SK-MEL-5 (cell line): ENCODE results near the gene FAH. TPM values are rescaled to one million over a fixed set of nuclear protein-coding genes. Genes with fewer than 3 reads are reported as not detected.
A peak's percentile ranks its signal among the peaks of the same experiment; 100 is the strongest.
"Not testable (repeated sequence)": the region's sequence is repeated elsewhere in the genome, so short reads cannot be mapped to it uniquely, and the experiment has no call there.

Experiments used
- DNase-seq: peaks from one replicate; pipeline ENCODE4 v3.0.0-alpha.2; 2016; ENCODE audit warnings: low read depth, low spot score
- in situ Hi-C: cut with HindIII; loops from 2 replicates; pipeline ENCODE4 v1.10.0; 2016; ENCODE audit warnings: low sequenced_read_pairs, high pct_unique_total_duplicates, low pct_unique_long_range_greater_than_20kb
- polyA plus RNA-seq, 2 experiments: library from polyadenylated mRNA; depleted of rRNA; stranded (reverse); fragments of >200 nt; gene quantifications; 2 replicates each; pipeline ENCODE4 v1.2.3, GENCODE V29; 2015
- total RNA-seq: library from RNA; depleted of rRNA; stranded (reverse); fragments of >200 nt; shearing (Covaris generic); gene quantifications from 2 replicates; pipeline ENCODE4 v1.2.3, GENCODE V29; 2014; rRNA removed

FAH gene
- total RNA-seq = 59.0 and 60.7 TPM in 2 replicates
- 40.2 and 44.7 TPM in 2 replicates for polyA plus RNA-seq (2015; cell fraction: cytosol; rRNA removed)
- polyA plus RNA-seq (2015; cell fraction: nucleus; rRNA removed) = 68.9 and 76.9 TPM in 2 replicates

- DNase-seq = peak; percentile 59
- in situ Hi-C loops = no loop called here
Measured at GRCh38 chr15:80152896-80153876, at the start of gene FAH. FAH (plus strand) TSS chr15:80152999; CDS start chr15:80153055, 56 bp downstream.

- in situ Hi-C loops = no loop called here
- no peak for DNase-seq
Measured at GRCh38 chr15:80105193-80105592, 47.6 kb upstream of the FAH start.

- no peak for DNase-seq
- in situ Hi-C loops = no loop called here
Measured at GRCh38 chr15:80105595-80105994, 47.2 kb upstream of the FAH start.

GRCh38 chr15:80106051-80106450 is 46.7 kb upstream of the FAH start:
- in situ Hi-C loops = no loop called here
- no peak for DNase-seq

DNA sequence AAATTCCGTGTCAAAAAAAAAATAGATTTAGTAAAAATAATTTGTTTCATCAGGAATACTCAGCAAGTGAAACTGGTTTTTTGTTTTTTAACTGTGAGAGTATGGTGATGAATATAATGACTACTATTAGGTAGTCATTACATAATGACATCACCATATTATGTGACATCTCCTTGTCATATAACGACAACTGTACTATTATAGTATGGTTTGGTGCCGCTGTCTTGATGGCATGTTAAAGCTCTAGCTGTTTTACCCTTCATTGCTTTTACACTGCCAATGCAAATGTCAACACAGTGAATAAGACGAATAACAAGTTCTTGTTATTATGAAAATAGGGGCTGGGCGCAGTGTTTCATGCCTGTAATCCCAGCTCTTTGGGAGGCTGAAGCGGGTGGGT is 45.6 kb upstream of the FAH start:
- DNase-seq = no peak
- in situ Hi-C loops = no loop called here

GRCh38 chr15:80107774-80108173 is 45.0 kb upstream of the FAH start:
- in situ Hi-C loops = no loop called here
- DNase-seq = no peak

GRCh38 chr15:80109388-80109787 is 43.4 kb upstream of the FAH start:
- DNase-seq = no peak
- in situ Hi-C loops = no loop called here

GRCh38 chr15:80110920-80111319 is 41.9 kb upstream of the FAH start:
- in situ Hi-C loops = no loop called here
- DNase-seq = no peak

DNA sequence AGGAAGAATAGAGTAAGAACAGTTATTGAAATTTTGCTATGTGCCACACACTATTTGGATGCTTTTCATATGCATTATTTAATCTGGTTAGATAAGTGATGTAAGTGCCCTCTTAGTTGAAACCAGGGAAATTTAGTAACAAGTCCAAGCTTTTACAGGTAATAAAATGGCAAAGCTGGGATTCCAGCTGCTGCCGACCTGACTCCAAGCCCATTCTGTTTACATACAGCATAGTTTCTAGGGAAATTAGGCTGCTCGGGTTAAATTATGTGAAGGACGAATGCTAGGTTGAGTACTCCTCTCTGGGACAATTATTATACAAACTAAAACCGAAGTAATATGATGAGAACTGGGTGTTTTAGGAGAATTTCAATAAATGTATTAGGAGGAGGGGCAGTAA is 38.7 kb upstream of the FAH start:
- no peak for DNase-seq
- in situ Hi-C loops = no loop called here

DNA sequence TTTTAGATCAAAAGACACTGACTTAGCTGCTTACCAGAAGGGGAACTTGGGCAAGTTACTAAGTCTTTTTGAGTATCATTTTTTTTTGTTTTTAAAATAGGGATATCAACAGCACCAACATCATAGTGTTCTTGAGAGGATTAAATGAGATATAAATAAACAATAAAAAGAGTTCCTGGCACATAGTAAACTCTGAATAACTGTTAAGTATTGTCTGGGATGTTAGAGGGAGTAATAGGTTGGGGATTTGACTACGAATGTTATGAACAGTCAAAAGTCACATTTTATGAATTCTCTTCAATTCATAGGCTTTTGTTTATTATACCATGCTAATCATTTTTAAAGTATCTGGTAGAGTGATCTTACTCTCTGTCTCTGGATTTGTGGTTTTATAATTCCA is 37.8 kb upstream of the FAH start:
- no peak for DNase-seq
- in situ Hi-C loops = no loop called here

GRCh38 chr15:80118956-80119355 is 33.8 kb upstream of the FAH start:
- no peak for DNase-seq
- in situ Hi-C loops = no loop called here

DNA sequence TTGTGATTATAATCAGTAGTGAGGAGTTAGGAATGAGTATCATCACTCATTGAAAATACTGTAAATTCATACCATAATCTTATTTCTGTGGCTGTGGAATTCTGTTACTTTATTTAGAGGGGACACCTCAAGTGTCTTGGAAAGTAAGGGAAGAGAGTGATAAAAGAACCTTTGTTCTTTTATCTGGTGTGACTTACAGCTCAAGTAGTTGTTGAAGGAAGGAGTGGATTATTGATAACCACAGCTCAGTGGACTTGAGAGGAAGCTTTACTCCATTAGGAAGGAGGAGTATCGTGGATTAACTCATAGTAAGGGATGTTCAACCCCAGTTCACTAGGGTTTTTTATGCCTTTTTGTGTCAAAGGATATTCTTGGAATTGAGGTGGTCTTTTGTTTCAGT is 32.2 kb upstream of the FAH start:
- in situ Hi-C loops = no loop called here

DNA sequence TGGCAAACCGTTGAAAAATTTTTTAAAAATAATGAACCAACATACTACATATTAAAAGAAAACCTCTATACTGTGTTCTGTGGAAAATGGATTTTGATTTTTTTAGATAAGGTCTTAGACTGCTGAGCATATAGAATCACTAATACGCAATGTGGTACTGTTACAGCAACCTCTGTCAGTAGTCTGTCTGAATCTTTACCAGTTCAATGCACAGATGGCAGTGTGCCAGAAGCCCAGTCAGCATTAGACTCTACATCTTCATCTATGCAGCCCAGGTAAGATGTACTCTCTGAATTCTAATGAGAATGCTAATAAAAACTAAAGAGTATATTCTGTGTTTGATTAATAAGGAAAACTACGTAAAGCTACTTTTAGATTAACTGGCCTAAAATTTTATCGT is 31.3 kb upstream of the FAH start:
- in situ Hi-C loops = no loop called here
- no peak for DNase-seq

More for the DNA sequence above, 32.2 kb upstream of the FAH start:
- no peak for DNase-seq

DNA sequence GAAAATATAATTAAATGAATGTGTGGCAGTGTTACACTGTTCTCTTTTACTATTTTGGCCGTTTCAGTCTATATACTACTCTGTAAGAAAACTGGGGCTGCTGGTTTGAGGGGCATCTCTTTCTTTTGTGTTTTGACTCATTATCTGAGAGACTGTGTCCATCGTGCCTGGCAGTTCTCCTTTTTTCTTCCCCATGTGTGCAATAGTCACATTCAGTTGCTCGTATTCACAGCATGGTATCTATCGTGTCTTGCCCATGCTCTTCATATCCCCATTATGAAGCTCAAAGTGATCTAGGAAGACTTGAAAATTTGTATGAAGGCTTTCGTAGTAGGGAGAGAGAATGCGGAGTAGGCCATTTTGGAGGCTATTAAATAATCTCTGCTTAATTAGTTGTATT is 29.8 kb upstream of the FAH start:
- in situ Hi-C loops = no loop called here
- no peak for DNase-seq

GRCh38 chr15:80127253-80127652 is 25.5 kb upstream of the FAH start:
- in situ Hi-C loops, DNase-seq: not testable (repeated sequence)

DNA sequence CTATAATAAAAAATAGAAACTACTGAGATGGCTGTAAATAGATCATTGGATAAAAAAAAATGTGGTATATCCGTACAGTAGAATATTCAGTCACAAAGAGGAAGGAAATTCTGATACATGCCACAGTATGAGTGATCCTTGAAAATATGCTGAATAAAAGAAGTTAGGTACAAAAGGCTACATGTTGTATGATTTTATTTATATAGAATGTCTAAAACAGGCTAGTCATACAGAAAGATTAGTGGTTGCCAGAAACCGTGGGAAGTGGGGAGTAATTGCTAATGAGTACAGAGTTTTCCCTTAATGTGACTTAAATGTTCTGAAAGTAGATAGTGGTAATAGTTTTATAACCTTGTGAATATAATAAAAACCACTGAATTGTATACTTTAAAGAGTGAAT is 24.9 kb upstream of the FAH start:
- no peak for DNase-seq
- in situ Hi-C loops = no loop called here

- in situ Hi-C loops = no loop called here
- DNase-seq = no peak
Measured at GRCh38 chr15:80132382-80132781, 20.4 kb upstream of the FAH start.

DNA sequence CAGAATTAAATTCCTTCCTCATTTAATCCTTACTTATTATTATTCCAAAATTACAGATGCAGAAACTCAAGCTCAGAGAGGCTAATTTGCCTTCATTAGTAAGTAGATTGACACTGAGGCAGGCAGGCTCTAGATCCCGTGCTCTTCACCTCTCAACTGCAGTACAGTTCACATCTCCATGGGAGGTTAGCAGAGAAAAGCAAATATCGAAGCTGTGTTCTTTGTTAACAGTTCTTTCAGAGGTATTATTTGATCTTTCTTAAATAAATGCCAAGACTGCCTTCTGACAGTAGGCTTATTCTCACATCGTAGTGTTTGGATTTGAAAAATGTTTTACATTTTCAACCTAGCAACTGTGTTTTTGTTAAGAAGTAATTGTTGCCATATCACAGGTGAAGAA is 15.9 kb upstream of the FAH start:
- in situ Hi-C loops = no loop called here

DNA sequence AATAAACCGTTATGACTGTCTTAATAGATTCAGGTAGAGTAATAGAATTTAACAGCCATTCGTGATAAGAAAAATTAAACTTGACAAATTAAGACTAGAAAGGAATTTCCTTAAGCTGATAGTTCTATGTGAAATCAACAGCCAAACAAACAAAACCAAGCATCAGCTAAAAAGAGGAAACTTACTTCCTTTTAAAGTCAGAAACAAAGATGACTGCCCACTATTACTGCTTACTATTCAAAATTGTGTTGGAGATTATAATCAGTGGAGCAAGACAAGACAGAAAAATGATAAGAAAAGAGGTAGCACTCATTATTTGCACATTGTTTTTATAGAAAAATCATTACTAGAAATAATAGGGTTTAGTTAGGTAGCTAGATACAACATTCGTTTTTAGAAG is 13.8 kb upstream of the FAH start:
- no peak for DNase-seq
- in situ Hi-C loops = no loop called here

More for the DNA sequence above, 15.9 kb upstream of the FAH start:
- DNase-seq = no peak
